ENCODE results near the gene PBX4.
"Not testable (repeated sequence)": the region's sequence is repeated elsewhere in the genome, so short reads cannot be mapped to it uniquely, and the experiment has no call there.

GRCh38 chr19:19665420-19665948, 47.0 kb upstream of the PBX4 start:
- TF ChIP-seq, protein P1, sequence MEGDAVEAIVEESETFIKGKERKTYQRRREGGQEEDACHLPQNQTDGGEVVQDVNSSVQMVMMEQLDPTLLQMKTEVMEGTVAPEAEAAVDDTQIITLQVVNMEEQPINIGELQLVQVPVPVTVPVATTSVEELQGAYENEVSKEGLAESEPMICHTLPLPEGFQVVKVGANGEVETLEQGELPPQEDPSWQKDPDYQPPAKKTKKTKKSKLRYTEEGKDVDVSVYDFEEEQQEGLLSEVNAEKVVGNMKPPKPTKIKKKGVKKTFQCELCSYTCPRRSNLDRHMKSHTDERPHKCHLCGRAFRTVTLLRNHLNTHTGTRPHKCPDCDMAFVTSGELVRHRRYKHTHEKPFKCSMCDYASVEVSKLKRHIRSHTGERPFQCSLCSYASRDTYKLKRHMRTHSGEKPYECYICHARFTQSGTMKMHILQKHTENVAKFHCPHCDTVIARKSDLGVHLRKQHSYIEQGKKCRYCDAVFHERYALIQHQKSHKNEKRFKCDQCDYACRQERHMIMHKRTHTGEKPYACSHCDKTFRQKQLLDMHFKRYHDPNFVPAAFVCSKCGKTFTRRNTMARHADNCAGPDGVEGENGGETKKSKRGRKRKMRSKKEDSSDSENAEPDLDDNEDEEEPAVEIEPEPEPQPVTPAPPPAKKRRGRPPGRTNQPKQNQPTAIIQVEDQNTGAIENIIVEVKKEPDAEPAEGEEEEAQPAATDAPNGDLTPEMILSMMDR (IDR thresholded peaks at IDR 0.05), result not testable (repeated sequence)
- TF ChIP-seq POLR2A (IDR thresholded peaks at IDR 0.05), result not testable (repeated sequence)
